B cell (primary cell): ENCODE results near the gene RNF4. TPM values are rescaled to one million over a fixed set of nuclear protein-coding genes. Genes with fewer than 3 reads are reported as not detected.

Source experiments
- ATAC-seq: fragments of 200-7000 bp; cut with Tn5 transposase; one replicate; pipeline ENCODE4 v1.10.0; 2021; ENCODE audit warnings: low read depth, mild to moderate bottlenecking, moderate number of reproducible peaks, moderate library complexity
- CTCF ChIA-PET: fragments of 350-600 bp; sonication (Branson Sonifier 250); formaldehyde crosslinking; loops from one replicate; lab custom pipeline; 2021; ENCODE audit warnings: antibody characterized with exemption, inconsistent platforms; lab: Charles Lee
- POLR2A ChIA-PET: fragments of 350-600 bp; sonication (Branson Sonifier 250); formaldehyde crosslinking; loops from one replicate; lab custom pipeline; 2021; ENCODE audit warnings: antibody characterized with exemption; lab: Charles Lee
- DNase-seq: peaks from one replicate; pipeline ENCODE4 v3.0.0; 2013
- H2AFZ ChIP-seq: 2 replicates; pipeline ENCODE4 v1.6.1; 2012; ENCODE audit warnings: mild to moderate bottlenecking, low read depth, low read length; ENCODE audit not compliant: insufficient read depth, poor library complexity, severe bottlenecking
- H3K27ac ChIP-seq, 2 donors: 1 replicate in 1 of 2; 2 replicates in 1 of 2; pipeline ENCODE4 v1.5.1; 2012 to 2013; ENCODE audit warnings: low read length in 2 of 2, mild to moderate bottlenecking in 2 of 2, moderate library complexity in 1 of 2
- H3K27me3 ChIP-seq, 4 experiments: fragments of 200-600 bp in 1 of 4; sonication (generic) in 1 of 4; replicated peaks in 1 of 4; 1 replicate in 2 of 4; 2 replicates in 2 of 4; pipeline versions ENCODE4 v1.6.1 to v1.7.0; 2013 to 2016; ENCODE audit warnings: low read length in 3 of 4, mild to moderate bottlenecking in 2 of 4, mixed read lengths in 1 of 4, moderate library complexity in 1 of 4; ENCODE audit not compliant: insufficient read depth in 4 of 4, control insufficient read depth in 3 of 4; ENCODE audit errors: control extremely low read depth in 1 of 4
- H3K36me3 ChIP-seq, 2 experiments: replicated peaks in 1 of 2; 1 replicate in 1 of 2; 2 replicates in 1 of 2; pipeline versions ENCODE4 v1.6.1 to v1.7.1; 2013; ENCODE audit warnings: low read length in 1 of 2; ENCODE audit not compliant: insufficient read depth in 2 of 2, control insufficient read depth in 1 of 2; ENCODE audit errors: control extremely low read depth in 1 of 2, extremely low read depth in 1 of 2
- H3K4me1 ChIP-seq, 2 donors: fragments of 200-600 bp in 1 of 2; sonication (generic) in 1 of 2; 1 replicate in 1 of 2; 2 replicates in 1 of 2; pipeline versions ENCODE4 v1.5.1 to v1.6.1; 2013 to 2017; ENCODE audit warnings: low read length in 2 of 2; ENCODE audit not compliant: control insufficient read depth in 2 of 2, insufficient read depth in 2 of 2
- H3K4me2 ChIP-seq: replicated peaks from 2 replicates; pipeline ENCODE3; 2012; ENCODE audit warnings: mild to moderate bottlenecking, low read depth, low read length; ENCODE audit not compliant: poor library complexity, severe bottlenecking
- H3K4me3 ChIP-seq, 5 experiments: fragments of 200-600 bp in 1 of 5; sonication (generic) in 1 of 5; 1 replicate in 3 of 5; 2 replicates in 2 of 5; pipeline versions ENCODE4 v1.5.1 to v1.7.0; 2011 to 2016; ENCODE audit warnings: low read length in 4 of 5, mild to moderate bottlenecking in 4 of 5, low read depth in 2 of 5, control low read depth in 1 of 5, moderate library complexity in 1 of 5; ENCODE audit not compliant: insufficient read depth in 1 of 5; ENCODE audit errors: control extremely low read depth in 1 of 5, extremely low read depth in 1 of 5
- H3K79me2 ChIP-seq: fragments of 200-600 bp; sonication (generic); one replicate; pipeline ENCODE4 v1.6.0; 2016; ENCODE audit warnings: low read length; ENCODE audit not compliant: control insufficient read depth, insufficient read depth
- H3K9ac ChIP-seq: fragments of 200-600 bp; sonication (generic); 2 replicates; pipeline ENCODE4 v1.6.1; 2017; ENCODE audit warnings: mild to moderate bottlenecking, low read length, moderate library complexity
- H3K9me3 ChIP-seq, 3 donors: one replicate each; pipeline versions ENCODE4 v1.6.1 to v1.7.1; 2013; ENCODE audit warnings: low read length in 2 of 3; ENCODE audit not compliant: control insufficient read depth in 2 of 3, insufficient read depth in 1 of 3; ENCODE audit errors: control extremely low read depth in 1 of 3
- H4K20me1 ChIP-seq: 2 replicates; pipeline ENCODE4 v1.6.0; 2012; ENCODE audit warnings: mild to moderate bottlenecking, low read length; ENCODE audit not compliant: insufficient read depth, control insufficient read depth, poor library complexity, severe bottlenecking
- H3K27ac Mint-ChIP-seq: one replicate; pipeline ENCODE4 v1.8.0; 2021; ENCODE audit warnings: mixed read lengths
- H3K27me3 Mint-ChIP-seq: one replicate; pipeline ENCODE4 v1.8.0; 2021; ENCODE audit warnings: mixed read lengths
- H3K4me1 Mint-ChIP-seq: one replicate; pipeline ENCODE4 v1.8.0; 2021; ENCODE audit warnings: mixed read lengths
- H3K4me3 Mint-ChIP-seq: one replicate; pipeline ENCODE4 v1.8.0; 2021; ENCODE audit warnings: mixed read lengths
- H3K9me3 Mint-ChIP-seq: one replicate; pipeline ENCODE4 v1.8.0; 2022; ENCODE audit warnings: mixed read lengths; ENCODE audit not compliant: insufficient read depth
- CTCF ChIP-seq: fragments of 200-600 bp; IDR thresholded peaks from one replicate; pipeline ENCODE4 v1.8.0; 2022; ENCODE audit warnings: antibody characterized with exemption, mild to moderate bottlenecking
- EZH2 ChIP-seq: IDR thresholded peaks from 2 replicates; pipeline ENCODE4 v1.6.1; 2012; ENCODE audit warnings: borderline replicate concordance, low read depth, mild to moderate bottlenecking, moderate library complexity, low read length; ENCODE audit not compliant: insufficient read depth, poor library complexity, severe bottlenecking
- WGBS: methylation state at CpG from one replicate; pipeline ENCODE4 v1.1.5; 2013; ENCODE audit warnings: missing lambda C conversion rate; ENCODE audit not compliant: insufficient coverage; 5-methylcytosine and 5-hydroxymethylcytosine counted together
- intact Hi-C: fragments of 100-400 bp; cut with micrococcal nuclease; formaldehyde crosslinking; loops from one replicate; pipeline ENCODE4 v1.10.0; 2022
- polyA plus RNA-seq: library from polyadenylated mRNA; depleted of rRNA; stranded (reverse); fragments of >200 nt; gene quantifications from 2 replicates; pipeline ENCODE4 v1.2.3, GENCODE V29; 2012
- total RNA-seq, 2 donors: library from RNA; stranded (reverse); fragments of 120-200 nt in 1 of 2; gene quantifications; 1 replicate in 1 of 2; 2 replicates in 1 of 2; pipeline versions ENCODE4 v1.2.3 to v1.2.4, GENCODE V29; 2013 to 2022

Gene RNF4
- total and polyA plus RNA-seq, 2 donors (not counting 1 experiment from before 2014, with no cell fraction given): 61.8 to 95.2 TPM

DNA sequence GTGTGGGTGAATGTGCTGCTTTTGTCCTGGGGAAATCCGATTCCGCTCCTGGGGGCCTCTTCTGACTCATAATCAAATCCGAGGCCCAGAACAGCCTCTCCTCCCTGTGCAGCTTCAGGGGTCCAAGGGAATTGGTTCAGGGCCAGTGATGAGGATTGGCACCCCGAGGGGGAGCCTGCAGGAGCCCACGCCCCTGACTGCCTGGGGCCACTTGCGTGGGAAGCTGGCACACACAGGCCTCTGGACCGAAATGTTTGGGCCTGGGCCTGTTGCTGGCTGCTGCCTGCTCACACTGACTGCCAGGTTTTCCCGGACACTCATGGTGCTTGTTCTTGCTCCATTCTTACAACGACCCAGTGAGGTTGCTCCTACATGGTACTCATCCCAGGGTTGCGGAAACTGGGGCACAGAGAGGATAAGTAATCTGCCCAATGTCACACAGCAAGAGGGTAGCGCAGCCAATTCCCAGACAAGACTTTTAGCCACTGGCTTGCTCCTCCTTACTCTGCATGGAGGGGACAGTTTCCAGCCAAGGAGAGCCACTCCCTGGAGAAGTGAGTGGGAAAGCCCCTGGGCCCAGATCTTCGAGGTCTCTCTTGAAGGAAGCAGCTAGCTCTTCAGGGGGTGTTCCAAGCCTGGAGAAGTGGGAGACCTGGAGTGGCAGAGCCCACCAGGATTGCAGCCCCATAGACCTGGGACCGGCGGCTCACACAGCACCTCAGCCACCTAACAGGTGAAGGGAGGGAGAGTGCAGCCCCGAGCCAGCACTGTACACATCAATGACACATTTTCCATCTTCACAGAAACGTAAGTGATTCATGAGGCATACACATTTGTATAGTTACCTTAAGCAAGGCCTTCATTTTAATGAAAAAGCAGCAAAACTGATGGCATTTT is 29.8 kb upstream of the RNF4 start:
- Mint-ChIP-seq H3K4me3 (no peak overlapping the region), H3K4me1 (peaks cover 5% of the 10 kb centered on the region), H3K27me3 (no peaks in the 10 kb centered on the region), H3K9me3 (no peaks in the 10 kb centered on the region), H3K27ac (no peak overlapping the region)
- no peak for DNase-seq
- ChIA-PET CTCF (interaction anchor here (1.2 kb wide), 1 partner anchor 219 kb away, joined by 3 read pairs; no protein-coding TSS in a partner anchor), POLR2A (no interaction called here)
- Histone ChIP-seq H2AFZ (no peak overlapping the region), H3K4me1 (peaks cover 0 to 7% of the 10 kb centered on the region in 2 donors), H3K27me3 (no peaks in the 10 kb centered on the region), H3K36me3 (no peaks in the 10 kb centered on the region), H3K27ac (no peak overlapping the region), H3K9me3 (peaks cover 0 to 3% (median 0%) of the 10 kb centered on the region in 3 donors), H4K20me1 (no peaks in the 10 kb centered on the region), H3K9ac (no peak overlapping the region), H3K4me2 (no peak overlapping the region), H3K4me3 (no peak overlapping the region), H3K79me2 (no peaks in the 10 kb centered on the region)
- no peak for TF ChIP-seq EZH2
- TF ChIP-seq CTCF: no peak
- no peak for ATAC-seq
- 88% methylated on average over 12 of the region's 16 CpGs for WGBS
- intact Hi-C loops: no loop called here
